Measurements from ENCODE around the gene ERC1.

The ERC1 gene

GRCh38 chr12:1380171-1380851 is 389.3 kb downstream of the ERC1 start:
- no peak for DNase-seq

GRCh38 chr12:1382151-1382550 is 391.1 kb downstream of the ERC1 start:
- DNase-seq = no peak

GRCh38 chr12:1382826-1383225 is 391.8 kb downstream of the ERC1 start:
- DNase-seq = no peak

- DNase-seq = no peak
These were observed 392.7 kb downstream of the ERC1 start for GRCh38 chr12:1383758-1384157.

DNA sequence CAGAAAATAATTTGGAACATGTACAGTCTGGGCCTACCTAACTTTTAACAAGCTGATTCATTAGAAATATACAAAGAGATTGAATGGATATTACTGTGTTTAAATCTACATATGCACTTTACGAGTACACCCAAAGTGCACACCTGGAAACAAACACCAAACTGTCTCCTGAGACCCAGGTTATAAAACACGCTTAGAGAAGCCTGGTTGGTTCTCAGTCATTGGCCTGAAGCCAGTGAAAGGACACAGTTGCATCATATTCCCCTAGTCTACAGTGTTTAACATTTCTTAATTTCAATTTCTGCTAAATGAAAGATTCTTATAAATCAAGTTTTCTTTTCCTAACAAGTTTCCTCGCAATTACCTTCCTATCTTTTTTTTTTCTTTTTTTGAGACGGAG is 393.9 kb downstream of the ERC1 start:
- DNase-seq = no peak

- DNase-seq = no peak
These were observed 400.7 kb downstream of the ERC1 start for GRCh38 chr12:1391722-1392121.

DNA sequence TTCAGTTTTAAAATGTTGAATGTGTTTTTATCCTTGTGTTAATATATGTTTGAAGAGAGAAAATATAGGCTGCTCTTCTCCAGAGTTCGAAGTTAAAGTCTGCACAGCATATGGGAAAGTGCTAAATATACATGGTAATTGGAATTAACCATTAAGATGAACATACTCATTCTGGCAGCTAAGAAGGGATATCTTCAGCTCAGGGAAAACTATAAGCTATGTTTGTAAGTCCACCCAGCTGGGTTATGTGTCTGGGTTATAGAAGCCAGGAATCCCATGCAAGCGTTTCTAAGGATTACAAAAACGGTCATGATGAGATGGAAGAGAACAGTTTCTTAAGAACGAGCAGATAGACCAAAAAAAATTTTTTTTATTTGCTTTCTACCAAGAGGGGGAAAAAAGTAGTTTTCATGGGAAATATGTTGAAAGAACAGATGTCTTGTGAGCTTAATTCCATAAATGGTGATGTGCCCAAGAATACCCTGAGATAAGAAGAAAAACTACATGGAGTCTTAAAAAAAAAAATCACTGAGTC is 404.5 kb downstream of the ERC1 start:
- no peak for DNase-seq

DNA sequence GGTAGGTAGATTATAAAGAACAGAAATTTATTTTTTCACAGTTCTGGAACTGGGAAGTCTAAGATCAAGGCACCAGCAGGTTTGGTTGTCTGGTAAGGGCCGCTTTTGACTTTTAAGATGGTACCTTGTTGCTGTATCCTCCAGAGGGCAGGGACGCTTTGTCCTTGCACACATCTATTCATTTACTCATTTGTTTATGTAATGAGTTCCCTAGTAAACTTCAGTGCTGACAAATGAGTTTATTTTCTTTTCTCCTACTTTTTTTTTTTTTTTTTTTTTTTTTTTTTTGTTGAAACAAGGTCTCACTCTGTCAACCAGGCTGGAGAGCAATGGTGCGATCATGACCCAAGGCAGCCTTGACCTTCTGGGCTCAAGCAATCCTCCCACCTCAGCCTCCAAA is 407.6 kb downstream of the ERC1 start:
- DNase-seq = no peak

GRCh38 chr12:1401891-1402290 is 410.9 kb downstream of the ERC1 start:
- no peak for DNase-seq

DNA sequence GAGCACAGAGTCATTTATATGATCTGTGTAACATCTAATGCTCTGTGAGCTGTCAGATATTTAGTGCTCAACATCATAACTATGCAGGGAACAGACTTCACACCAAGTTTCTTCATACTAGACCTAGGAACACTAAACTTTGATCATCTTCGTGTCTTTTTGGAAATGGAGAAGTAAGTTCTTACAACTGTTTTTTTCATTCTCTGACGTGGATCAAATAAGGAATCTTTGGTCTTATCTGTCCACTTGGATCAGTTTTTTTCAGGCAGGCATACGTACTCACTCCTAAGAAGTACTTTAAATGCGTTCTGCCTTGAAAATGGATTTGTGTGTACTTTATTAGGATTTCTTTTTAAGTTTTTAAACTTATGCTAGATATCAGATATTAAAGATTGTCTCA is 412.4 kb downstream of the ERC1 start:
- DNase-seq = no peak

GRCh38 chr12:1405619-1406018 is 414.6 kb downstream of the ERC1 start:
- no peak for DNase-seq

GRCh38 chr12:1410794-1411193 is 419.8 kb downstream of the ERC1 start:
- DNase-seq = no peak

DNA sequence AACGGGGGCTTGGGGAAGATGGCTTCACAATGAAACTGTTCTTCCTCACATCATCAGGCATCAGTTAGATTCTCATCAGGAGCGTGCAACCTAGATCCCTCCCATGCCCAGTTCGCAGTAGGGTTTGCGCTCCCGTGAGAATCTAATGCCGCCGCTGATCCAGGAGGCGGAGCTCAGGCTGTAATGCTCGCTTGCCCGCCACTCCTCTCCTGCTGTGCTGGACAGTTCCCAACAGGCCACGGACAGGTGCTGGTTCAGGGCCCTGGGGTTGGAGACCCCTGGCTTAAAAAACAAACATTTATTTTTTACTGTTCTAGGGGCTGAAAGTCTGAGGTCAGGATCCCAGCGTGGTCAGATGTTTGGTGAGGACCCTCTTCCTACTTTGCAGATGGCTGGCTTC is 422.9 kb downstream of the ERC1 start:
- DNase-seq = no peak

- DNase-seq = no peak
These were observed 427.1 kb downstream of the ERC1 start for GRCh38 chr12:1418144-1418543.

DNA sequence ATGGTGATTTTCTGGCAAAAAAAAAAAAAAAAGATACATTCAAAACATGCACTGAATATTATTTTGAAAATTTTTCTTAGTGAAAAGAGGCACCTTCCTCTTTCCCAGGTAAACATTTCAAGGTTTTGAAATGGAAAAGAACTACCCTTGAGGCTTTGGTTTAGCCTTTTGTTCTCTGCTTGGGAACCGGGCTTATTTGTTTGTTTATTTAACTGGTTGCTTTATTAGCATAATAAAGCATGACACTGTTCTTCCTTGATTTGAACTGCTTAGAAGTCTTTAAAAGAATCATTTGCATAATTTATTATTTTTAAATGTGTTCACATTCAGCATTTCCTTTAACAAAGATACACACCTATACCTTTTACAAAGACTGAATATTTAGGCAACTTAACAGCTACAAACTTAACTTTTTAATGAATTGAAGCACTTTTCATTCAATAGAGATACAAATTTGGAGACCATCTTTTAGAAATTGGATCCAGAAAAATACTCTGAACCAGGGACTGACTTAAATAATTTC is 428.9 kb downstream of the ERC1 start:
- no peak for DNase-seq

GRCh38 chr12:1421091-1421846 is 430.2 kb downstream of the ERC1 start:
- DNase-seq = no peak

DNA sequence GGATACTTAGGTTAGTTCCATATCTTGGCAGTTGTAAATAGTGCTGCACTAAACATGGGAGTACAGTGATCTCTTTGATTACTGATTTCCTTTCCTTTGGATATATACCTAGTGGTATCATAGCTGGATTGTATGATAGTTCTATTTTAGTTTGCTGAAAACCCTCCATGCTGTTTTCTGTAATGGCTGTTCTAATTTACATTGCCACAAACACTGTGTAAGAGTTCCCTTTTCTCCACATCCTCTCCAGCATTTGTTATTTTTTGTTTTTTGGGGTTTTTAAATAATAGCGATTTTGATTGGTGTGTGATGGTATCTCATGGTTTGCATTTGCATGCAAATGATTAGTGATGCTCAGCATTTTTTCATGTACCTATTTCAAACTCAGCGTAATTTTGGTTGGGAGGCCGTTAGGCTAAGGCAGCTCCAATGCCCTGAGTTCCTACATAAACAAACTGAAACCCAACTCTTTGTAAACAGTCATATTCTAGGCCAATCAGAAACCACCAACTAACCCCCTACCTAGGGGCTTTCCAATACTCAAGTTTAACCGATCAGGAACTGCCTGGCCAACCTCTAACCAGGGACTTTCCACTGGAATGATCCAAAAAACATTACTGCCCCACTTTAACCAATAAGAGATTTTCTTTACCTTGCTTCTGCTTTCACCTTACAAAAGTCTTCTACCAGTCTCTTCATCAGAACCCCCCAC is 431.7 kb downstream of the ERC1 start:
- DNase-seq = no peak

DNA sequence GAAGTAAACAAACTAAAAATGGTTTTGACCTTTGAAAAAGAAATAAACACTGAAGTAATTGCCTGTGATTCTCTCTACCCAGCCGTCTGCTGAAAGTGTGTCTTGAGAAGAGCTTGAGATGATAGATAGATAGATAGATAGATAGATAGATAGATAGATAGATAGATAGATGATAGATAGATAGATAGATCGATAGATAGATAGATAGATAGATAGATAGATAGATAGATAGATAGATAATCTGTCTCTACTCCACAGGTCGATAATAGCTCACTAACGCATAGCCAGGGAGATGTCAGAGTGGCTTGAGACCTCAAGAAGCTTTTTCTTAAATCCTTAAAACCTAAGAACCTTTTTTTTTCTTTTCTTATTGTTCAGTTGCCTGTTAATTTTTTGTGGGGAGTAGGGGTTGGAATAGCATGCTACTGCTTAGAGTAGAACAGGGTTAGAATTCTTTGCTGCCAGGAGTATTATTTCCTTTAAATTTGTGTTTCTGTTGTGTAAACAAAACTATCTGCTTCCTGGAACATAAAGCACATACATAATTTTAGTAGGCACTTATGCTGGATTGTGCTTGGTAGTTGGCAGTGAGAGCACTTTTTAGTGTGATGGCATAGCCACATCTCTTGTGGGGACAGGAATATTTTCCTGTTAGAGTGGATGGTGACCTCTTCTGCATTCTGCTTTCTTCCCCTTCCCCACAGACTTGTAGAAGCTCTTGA is 433.8 kb downstream of the ERC1 start:
- no peak for DNase-seq

GRCh38 chr12:1425396-1425729 is 434.3 kb downstream of the ERC1 start:
- no peak for DNase-seq

DNA sequence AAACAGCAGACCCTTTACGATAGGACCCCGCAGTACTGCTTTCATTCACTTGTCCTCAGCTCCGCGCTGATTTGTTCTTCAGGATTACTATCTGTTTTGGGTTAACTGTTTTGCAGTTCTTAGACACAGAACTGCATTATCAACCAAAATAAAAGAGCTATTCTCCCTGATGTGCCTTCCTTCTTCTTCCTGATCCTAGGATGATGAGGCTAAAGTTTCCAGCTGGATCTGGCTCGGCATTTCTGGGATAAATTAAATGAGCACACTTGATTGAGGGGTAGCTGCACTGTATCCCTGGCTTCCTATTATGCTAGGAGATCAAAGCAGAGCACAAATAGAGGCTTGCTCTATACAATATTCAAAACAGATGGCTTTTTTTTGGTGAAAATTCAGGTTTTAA is 437.6 kb downstream of the ERC1 start:
- DNase-seq = no peak

- DNase-seq = no peak
These were observed 439.0 kb downstream of the ERC1 start for GRCh38 chr12:1429980-1430379.

All from nucleus accumbens (tissue), 56 donors.